ENCODE results near the gene XAB2. TPM values are rescaled to one million over a fixed set of nuclear protein-coding genes. Genes with fewer than 3 reads are reported as not detected.

Gene XAB2
- polyA plus RNA-seq, 1 donor from 2014 or later = 19.6 TPM

DNA sequence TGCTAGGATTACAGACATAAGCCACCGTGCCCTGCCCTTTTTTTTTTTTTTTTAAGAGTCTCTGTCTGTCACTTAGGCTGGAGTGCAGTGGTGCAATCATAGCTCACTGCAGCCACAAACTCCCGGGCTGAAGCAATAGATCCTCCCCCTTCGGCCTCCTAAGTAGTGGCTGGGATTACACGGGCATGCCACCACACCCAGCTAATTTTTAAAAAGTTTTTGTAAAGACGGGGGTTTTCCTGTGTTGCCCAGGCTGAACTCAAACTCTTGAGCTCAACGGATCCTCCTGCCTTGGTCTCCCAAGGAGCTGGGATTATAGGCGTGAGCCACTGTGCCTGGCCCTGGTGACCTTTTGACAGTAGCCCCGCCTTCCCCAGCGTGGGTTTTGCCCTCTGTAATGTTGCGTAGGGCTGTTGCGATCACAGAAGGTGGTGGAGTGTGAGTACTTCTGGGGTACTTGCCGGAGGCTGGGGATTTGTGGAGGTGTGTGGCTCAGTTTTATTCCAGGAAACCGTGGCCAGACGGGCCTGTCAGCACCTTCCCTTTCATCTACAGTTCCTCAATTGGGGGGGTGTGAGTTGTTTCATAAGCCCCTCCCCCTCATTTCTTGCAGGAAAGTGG, 27.9 kb upstream of the XAB2 start:
- Histone ChIP-seq H3K27ac (ENCODE audit: low read length) (no peak overlapping the region), H4K20me1 (ENCODE audit: insufficient read depth) (no peaks in the 10 kb centered on the region), H3K79me2 (replicated peaks; ENCODE audit: insufficient read depth, low read length) (no peaks in the 10 kb centered on the region), H3K9ac (ENCODE audit: low read length) (no peak overlapping the region), H3K9me2 (ENCODE audit: insufficient read depth, low read length) (no peaks in the 10 kb centered on the region), H3F3A (ENCODE audit: insufficient read depth, low read length, poor library complexity, severe bottlenecking) (no peaks in the 10 kb centered on the region), H2AFZ (ENCODE audit: low read depth, low read length) (no peak overlapping the region), H3K9me3 (ENCODE audit: low read length) (no peaks in the 10 kb centered on the region), H3K4me3 (ENCODE audit: low read length) (no peak overlapping the region), H3K36me3 (ENCODE audit: insufficient read depth, low read length) (no peaks in the 10 kb centered on the region), H3K27me3 (ENCODE audit: insufficient read depth, low read depth, low read length) (no peaks in the 10 kb centered on the region), H3K4me2 (ENCODE audit: low read length) (no peak overlapping the region)
- TF ChIP-seq RAD21 (conservative IDR thresholded peaks at IDR 0.05) = no peak
- no peak for TF ChIP-seq SMC3 (conservative IDR thresholded peaks at IDR 0.05; ENCODE audit: poor library complexity)
- TF ChIP-seq EP300 (conservative IDR thresholded peaks at IDR 0.05; ENCODE audit: poor library complexity, severe bottlenecking) = no peak
- TF ChIP-seq MXI1 (conservative IDR thresholded peaks at IDR 0.05; ENCODE audit: poor library complexity, severe bottlenecking) = no peak
- no peak for TF ChIP-seq EZH2 (IDR thresholded peaks at IDR 0.05; ENCODE audit: borderline replicate concordance, insufficient read depth, low read length, poor library complexity, severe bottlenecking)
- TF ChIP-seq, protein P1, sequence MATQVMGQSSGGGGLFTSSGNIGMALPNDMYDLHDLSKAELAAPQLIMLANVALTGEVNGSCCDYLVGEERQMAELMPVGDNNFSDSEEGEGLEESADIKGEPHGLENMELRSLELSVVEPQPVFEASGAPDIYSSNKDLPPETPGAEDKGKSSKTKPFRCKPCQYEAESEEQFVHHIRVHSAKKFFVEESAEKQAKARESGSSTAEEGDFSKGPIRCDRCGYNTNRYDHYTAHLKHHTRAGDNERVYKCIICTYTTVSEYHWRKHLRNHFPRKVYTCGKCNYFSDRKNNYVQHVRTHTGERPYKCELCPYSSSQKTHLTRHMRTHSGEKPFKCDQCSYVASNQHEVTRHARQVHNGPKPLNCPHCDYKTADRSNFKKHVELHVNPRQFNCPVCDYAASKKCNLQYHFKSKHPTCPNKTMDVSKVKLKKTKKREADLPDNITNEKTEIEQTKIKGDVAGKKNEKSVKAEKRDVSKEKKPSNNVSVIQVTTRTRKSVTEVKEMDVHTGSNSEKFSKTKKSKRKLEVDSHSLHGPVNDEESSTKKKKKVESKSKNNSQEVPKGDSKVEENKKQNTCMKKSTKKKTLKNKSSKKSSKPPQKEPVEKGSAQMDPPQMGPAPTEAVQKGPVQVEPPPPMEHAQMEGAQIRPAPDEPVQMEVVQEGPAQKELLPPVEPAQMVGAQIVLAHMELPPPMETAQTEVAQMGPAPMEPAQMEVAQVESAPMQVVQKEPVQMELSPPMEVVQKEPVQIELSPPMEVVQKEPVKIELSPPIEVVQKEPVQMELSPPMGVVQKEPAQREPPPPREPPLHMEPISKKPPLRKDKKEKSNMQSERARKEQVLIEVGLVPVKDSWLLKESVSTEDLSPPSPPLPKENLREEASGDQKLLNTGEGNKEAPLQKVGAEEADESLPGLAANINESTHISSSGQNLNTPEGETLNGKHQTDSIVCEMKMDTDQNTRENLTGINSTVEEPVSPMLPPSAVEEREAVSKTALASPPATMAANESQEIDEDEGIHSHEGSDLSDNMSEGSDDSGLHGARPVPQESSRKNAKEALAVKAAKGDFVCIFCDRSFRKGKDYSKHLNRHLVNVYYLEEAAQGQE (IDR thresholded peaks at IDR 0.05; ENCODE audit: borderline replicate concordance) = no peak
- TF ChIP-seq TAF1 (IDR thresholded peaks at IDR 0.05; ENCODE audit: low read depth) = no peak
- TF ChIP-seq, protein P2, sequence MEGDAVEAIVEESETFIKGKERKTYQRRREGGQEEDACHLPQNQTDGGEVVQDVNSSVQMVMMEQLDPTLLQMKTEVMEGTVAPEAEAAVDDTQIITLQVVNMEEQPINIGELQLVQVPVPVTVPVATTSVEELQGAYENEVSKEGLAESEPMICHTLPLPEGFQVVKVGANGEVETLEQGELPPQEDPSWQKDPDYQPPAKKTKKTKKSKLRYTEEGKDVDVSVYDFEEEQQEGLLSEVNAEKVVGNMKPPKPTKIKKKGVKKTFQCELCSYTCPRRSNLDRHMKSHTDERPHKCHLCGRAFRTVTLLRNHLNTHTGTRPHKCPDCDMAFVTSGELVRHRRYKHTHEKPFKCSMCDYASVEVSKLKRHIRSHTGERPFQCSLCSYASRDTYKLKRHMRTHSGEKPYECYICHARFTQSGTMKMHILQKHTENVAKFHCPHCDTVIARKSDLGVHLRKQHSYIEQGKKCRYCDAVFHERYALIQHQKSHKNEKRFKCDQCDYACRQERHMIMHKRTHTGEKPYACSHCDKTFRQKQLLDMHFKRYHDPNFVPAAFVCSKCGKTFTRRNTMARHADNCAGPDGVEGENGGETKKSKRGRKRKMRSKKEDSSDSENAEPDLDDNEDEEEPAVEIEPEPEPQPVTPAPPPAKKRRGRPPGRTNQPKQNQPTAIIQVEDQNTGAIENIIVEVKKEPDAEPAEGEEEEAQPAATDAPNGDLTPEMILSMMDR (IDR thresholded peaks at IDR 0.05; ENCODE audit: poor library complexity, severe bottlenecking) = no peak
- no peak for TF ChIP-seq POLR2AphosphoS5 (IDR thresholded peaks at IDR 0.05)

DNA sequence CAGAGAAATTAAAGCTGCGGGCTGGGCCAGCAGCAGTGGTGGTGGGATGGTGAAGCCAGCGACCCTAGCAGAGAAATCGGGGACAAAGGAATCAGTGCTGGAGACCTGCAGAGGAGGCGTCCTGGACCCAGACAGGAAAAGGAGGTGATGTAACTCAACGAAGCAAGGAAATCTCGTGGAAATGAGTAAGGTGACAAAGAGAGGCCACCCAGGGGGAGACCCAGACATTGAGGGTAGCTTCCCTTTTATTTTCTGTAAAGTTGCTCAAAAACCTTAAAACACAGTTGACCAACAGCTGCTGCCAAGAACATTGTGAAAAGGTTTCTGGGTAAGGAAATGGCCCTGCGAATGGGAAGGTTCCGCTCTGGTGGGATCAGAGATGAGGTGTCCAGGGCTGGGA, 26.2 kb upstream of the XAB2 start:
- Histone ChIP-seq H3F3A (ENCODE audit: insufficient read depth, low read length, poor library complexity, severe bottlenecking) (no peaks in the 10 kb centered on the region), H3K9me3 (ENCODE audit: low read length) (no peaks in the 10 kb centered on the region), H3K27me3 (ENCODE audit: insufficient read depth, low read depth, low read length) (peaks cover 3% of the 10 kb centered on the region), H3K9ac (ENCODE audit: low read length) (no peak overlapping the region), H3K4me2 (ENCODE audit: low read length) (no peak overlapping the region), H3K4me3 (ENCODE audit: low read length) (no peak overlapping the region), H2AFZ (ENCODE audit: low read depth, low read length) (no peak overlapping the region), H4K20me1 (ENCODE audit: insufficient read depth) (no peaks in the 10 kb centered on the region), H3K36me3 (ENCODE audit: insufficient read depth, low read length) (no peaks in the 10 kb centered on the region), H3K27ac (ENCODE audit: low read length) (no peak overlapping the region), H3K9me2 (ENCODE audit: insufficient read depth, low read length) (no peaks in the 10 kb centered on the region), H3K79me2 (replicated peaks; ENCODE audit: insufficient read depth, low read length) (no peaks in the 10 kb centered on the region)
- TF ChIP-seq RAD21 (conservative IDR thresholded peaks at IDR 0.05) = no peak
- TF ChIP-seq, protein P2 (IDR thresholded peaks at IDR 0.05; ENCODE audit: poor library complexity, severe bottlenecking) = no peak
- TF ChIP-seq, protein P1 (IDR thresholded peaks at IDR 0.05; ENCODE audit: borderline replicate concordance) = no peak
- no peak for TF ChIP-seq EZH2 (IDR thresholded peaks at IDR 0.05; ENCODE audit: borderline replicate concordance, insufficient read depth, low read length, poor library complexity, severe bottlenecking)
- TF ChIP-seq EP300 (conservative IDR thresholded peaks at IDR 0.05; ENCODE audit: poor library complexity, severe bottlenecking) = no peak
- no peak for TF ChIP-seq MXI1 (conservative IDR thresholded peaks at IDR 0.05; ENCODE audit: poor library complexity, severe bottlenecking)
- TF ChIP-seq SMC3 (conservative IDR thresholded peaks at IDR 0.05; ENCODE audit: poor library complexity) = no peak
- TF ChIP-seq TAF1 (IDR thresholded peaks at IDR 0.05; ENCODE audit: low read depth) = no peak

Measured in neural cell (in vitro differentiated cells).